HCT116 (cell line): Measurements from ENCODE around the gene SMAD9. TPM values are rescaled to one million over a fixed set of nuclear protein-coding genes. Genes with fewer than 3 reads are reported as not detected.

ENCODE experiments used
- ATAC-seq: fragments of 200-7000 bp; cut with Tn5 transposase; 2 replicates; pipeline ENCODE4 v1.9.1; 2020; ENCODE audit warnings: mild to moderate bottlenecking, moderate library complexity
- BruUV-seq: library from RNA; stranded (reverse); fragments of 400-500 nt; replicated peaks from 2 replicates; lab custom pipeline; 2021; lab: Mats Ljungman, UMichigan
- CTCF ChIA-PET: fragments of 300-600 bp; sonication (Branson Sonifier 250); formaldehyde crosslinking; loops from one replicate; lab custom pipeline; 2021; ENCODE audit warnings: antibody characterized with exemption; lab: Charles Lee
- POLR2A ChIA-PET: fragments of 300-600, 350-600 bp; sonication (Branson Sonifier 250); formaldehyde crosslinking; loops from one replicate; lab custom pipeline; 2021; ENCODE audit warnings: antibody characterized with exemption; lab: Charles Lee
- RAD21 ChIA-PET, 2 experiments: fragments of 300-600 bp; sonication (Branson Sonifier 250); formaldehyde crosslinking; loops; one replicate each; lab custom pipeline; 2023; ENCODE audit warnings: low total read pairs in 2 of 2; ENCODE audit not compliant: uncharacterized antibody in 2 of 2, unreplicated experiment in 2 of 2, low non-redundant PET in 1 of 2; lab: Charles Lee
- DNase-seq: peaks from one replicate; pipeline ENCODE4 v3.0.0-alpha.2; 2010; ENCODE audit warnings: low read depth, low spot score
- H2AFZ ChIP-seq: fragments of 200-600 bp; shearing (Covaris generic), sonication (generic); 2 replicates; pipeline ENCODE4 v1.6.1; 2017; ENCODE audit warnings: low read depth, mixed run types, mixed read lengths, antibody characterized with exemption, low read length; ENCODE audit not compliant: poor library complexity, severe bottlenecking
- H3K27ac ChIP-seq: 2 replicates; pipeline ENCODE4 v1.5.1; 2012; ENCODE audit warnings: low read depth, low read length
- H3K27me3 ChIP-seq: fragments of 200-600 bp; sonication (generic); 2 replicates; pipeline ENCODE4 v1.6.1; 2016; ENCODE audit warnings: mixed run types, low read length, mixed read lengths; ENCODE audit not compliant: insufficient read depth
- H3K36me3 ChIP-seq, 2 experiments: fragments of 200-500 bp in 1 of 2; fragments of 200-600 bp in 1 of 2; sonication (Bioruptor generic) in 1 of 2; sonication (generic) in 1 of 2; 2 replicates each; pipeline versions ENCODE4 v1.5.1 to v1.6.1; 2014 to 2016; ENCODE audit warnings: low read length in 2 of 2, inconsistent platforms in 1 of 2, mixed read lengths in 1 of 2, mixed run types in 1 of 2; ENCODE audit not compliant: insufficient read depth in 2 of 2, control insufficient read depth in 1 of 2
- H3K4me1 ChIP-seq, 2 experiments: fragments of 200-600 bp in 1 of 2; sonication (generic) in 1 of 2; 2 replicates each; pipeline versions ENCODE4 v1.5.1 to v1.6.1; 2012 to 2017; ENCODE audit warnings: low read length in 2 of 2, inconsistent platforms in 1 of 2, mild to moderate bottlenecking in 1 of 2, mixed read lengths in 1 of 2, mixed run types in 1 of 2, moderate library complexity in 1 of 2; ENCODE audit not compliant: insufficient read depth in 2 of 2, control insufficient read depth in 1 of 2
- H3K4me2 ChIP-seq: fragments of 200-600 bp; sonication (generic); 2 replicates; pipeline ENCODE4 v1.6.1; 2017; ENCODE audit warnings: mixed run types, low read length, mixed read lengths
- H3K4me3 ChIP-seq, 2 experiments: fragments of 200-600 bp in 1 of 2; sonication (generic) in 1 of 2; replicated peaks in 1 of 2; 2 replicates each; pipeline ENCODE4 v1.5.1; 2011 to 2016; ENCODE audit warnings: low read length in 2 of 2, control low read depth in 1 of 2, low read depth in 1 of 2, mild to moderate bottlenecking in 1 of 2, mixed read lengths in 1 of 2, mixed run types in 1 of 2
- H3K79me2 ChIP-seq: fragments of 200-600 bp; sonication (generic); 2 replicates; pipeline ENCODE4 v1.6.1; 2017; ENCODE audit warnings: mild to moderate bottlenecking, mixed run types, low read length, moderate library complexity, mixed read lengths; ENCODE audit not compliant: insufficient read depth
- H3K9ac ChIP-seq: fragments of 200-600 bp; sonication (generic); 2 replicates; pipeline ENCODE4 v1.6.1; 2016; ENCODE audit warnings: low read length, mixed read lengths
- H3K9me2 ChIP-seq: fragments of 200-600 bp; sonication (generic), shearing (Covaris generic); 2 replicates; pipeline ENCODE4 v1.6.1; 2017; ENCODE audit warnings: mixed run types, mild to moderate bottlenecking, moderate library complexity; ENCODE audit not compliant: insufficient read depth
- H3K9me3 ChIP-seq, 2 experiments: fragments of 200-500 bp in 1 of 2; fragments of 200-600 bp in 1 of 2; sonication (Bioruptor generic) in 1 of 2; sonication (generic) in 1 of 2; 2 replicates each; pipeline ENCODE4 v1.6.1; 2014 to 2017; ENCODE audit warnings: low read length in 2 of 2, mixed read lengths in 2 of 2, inconsistent platforms in 1 of 2, low read depth in 1 of 2, mild to moderate bottlenecking in 1 of 2, mixed run types in 1 of 2, moderate library complexity in 1 of 2; ENCODE audit not compliant: control insufficient read depth in 1 of 2, insufficient read depth in 1 of 2
- H4K20me1 ChIP-seq: fragments of 200-600 bp; sonication (generic), shearing (Covaris generic); 2 replicates; pipeline ENCODE4 v1.6.1; 2017; ENCODE audit warnings: mixed run types, mild to moderate bottlenecking, moderate library complexity; ENCODE audit not compliant: insufficient read depth
- CEBPB ChIP-seq: IDR thresholded peaks from 2 replicates; pipeline ENCODE4 v1.6.1; 2012; ENCODE audit warnings: low read depth
- EGR1 ChIP-seq: IDR thresholded peaks from 2 replicates; pipeline ENCODE4 v1.6.1; 2012; ENCODE audit warnings: low read depth
- ELF1 ChIP-seq: IDR thresholded peaks from 2 replicates; pipeline ENCODE4 v1.6.1; 2012; ENCODE audit warnings: low read depth, borderline replicate concordance
- EZH2phosphoT487 ChIP-seq: fragments of 200-600 bp; IDR thresholded peaks from 2 replicates; pipeline ENCODE4 v1.6.1; 2018; ENCODE audit warnings: antibody characterized with exemption, borderline replicate concordance
- FOSL1 ChIP-seq: IDR thresholded peaks from 2 replicates; pipeline ENCODE4 v1.6.1; 2012; ENCODE audit warnings: low read depth
- JUND ChIP-seq: IDR thresholded peaks from 2 replicates; pipeline ENCODE4 v1.6.1; 2012
- MAX ChIP-seq: IDR thresholded peaks from 2 replicates; pipeline ENCODE4 v1.6.1; 2012
- POLR2AphosphoS5 ChIP-seq: IDR thresholded peaks from 2 replicates; pipeline ENCODE4 v1.6.1; 2011; ENCODE audit warnings: mild to moderate bottlenecking, low read depth, low read length, moderate library complexity
- REST ChIP-seq: IDR thresholded peaks from 2 replicates; pipeline ENCODE4 v1.6.1; 2012; ENCODE audit warnings: low read depth
- SRF ChIP-seq: IDR thresholded peaks from 2 replicates; pipeline ENCODE4 v1.6.1; 2012; ENCODE audit warnings: low read depth
- ZBTB33 ChIP-seq: IDR thresholded peaks from 2 replicates; pipeline ENCODE4 v1.6.1; 2011; ENCODE audit warnings: mild to moderate bottlenecking, low read length, moderate library complexity; ENCODE audit not compliant: insufficient replicate concordance; ENCODE audit errors: extremely low read depth
- ZFX ChIP-seq: fragments of 450-650 bp; IDR thresholded peaks from 2 replicates; pipeline ENCODE4 v1.6.1; 2017
- intact Hi-C: fragments of 100-400 bp; cut with micrococcal nuclease; formaldehyde crosslinking; loops from 2 replicates; pipeline ENCODE4 v1.10.0; 2022
- total RNA-seq: library from RNA; stranded (reverse); gene quantifications from one replicate; pipeline ENCODE4 v1.2.1, GENCODE V29; 2021; ENCODE audit not compliant: unreplicated experiment

Gene SMAD9
- total RNA-seq, 1 experiment from 2014 or later, result 4.3 TPM

GRCh38 chr13:36796052-36796451, 124.0 kb downstream of the SMAD9 start (continued):
- no peak for TF ChIP-seq ZBTB33
- TF ChIP-seq CEBPB, result no peak
- TF ChIP-seq ELF1, result no peak
- no peak for TF ChIP-seq ZFX
- no peak for TF ChIP-seq EZH2phosphoT487

- H3K79me2 ChIP-seq, result no peaks in the 10 kb centered on the region
- no peak for ATAC-seq
Observed at GRCh38 chr13:36795463-36795862, 124.6 kb downstream of the SMAD9 start.

More at GRCh38 chr13:36795463-36795862, 124.6 kb downstream of the SMAD9 start:
- no TSS peak for BruUV-seq
- CTCF ChIA-PET, result no interaction called here
- POLR2A ChIA-PET, result no interaction called here
- Histone ChIP-seq H3K9me2 (no peaks in the 10 kb centered on the region), H3K36me3 (no peaks in the 10 kb centered on the region), H3K27ac (no peak overlapping the region), H3K4me3 (no peak overlapping the region), H4K20me1 (no peaks in the 10 kb centered on the region), H3K4me1 (no peaks in the 10 kb centered on the region), H3K9me3 (no peaks in the 10 kb centered on the region), H3K9ac (no peak overlapping the region), H2AFZ (no peak overlapping the region), H3K4me2 (no peak overlapping the region), H3K27me3 (no peaks in the 10 kb centered on the region)
- TF ChIP-seq EZH2phosphoT487 (no peak), POLR2AphosphoS5 (no peak), MAX (no peak), ELF1 (no peak), ZFX (no peak), FOSL1 (no peak), JUND (no peak), SRF (no peak), EGR1 (no peak), REST (no peak)
- intact Hi-C loops, result no loop called here
- DNase-seq, result no peak
- RAD21 ChIA-PET, result no interaction called here
